NCI-H1048 (cell line): ENCODE measurements around the gene NEK6.

Experiments
- DNase-seq: peaks from one replicate; lab custom pipeline; 2025; lab: John Stamatoyannopoulos, UW

The NEK6 gene

DNA sequence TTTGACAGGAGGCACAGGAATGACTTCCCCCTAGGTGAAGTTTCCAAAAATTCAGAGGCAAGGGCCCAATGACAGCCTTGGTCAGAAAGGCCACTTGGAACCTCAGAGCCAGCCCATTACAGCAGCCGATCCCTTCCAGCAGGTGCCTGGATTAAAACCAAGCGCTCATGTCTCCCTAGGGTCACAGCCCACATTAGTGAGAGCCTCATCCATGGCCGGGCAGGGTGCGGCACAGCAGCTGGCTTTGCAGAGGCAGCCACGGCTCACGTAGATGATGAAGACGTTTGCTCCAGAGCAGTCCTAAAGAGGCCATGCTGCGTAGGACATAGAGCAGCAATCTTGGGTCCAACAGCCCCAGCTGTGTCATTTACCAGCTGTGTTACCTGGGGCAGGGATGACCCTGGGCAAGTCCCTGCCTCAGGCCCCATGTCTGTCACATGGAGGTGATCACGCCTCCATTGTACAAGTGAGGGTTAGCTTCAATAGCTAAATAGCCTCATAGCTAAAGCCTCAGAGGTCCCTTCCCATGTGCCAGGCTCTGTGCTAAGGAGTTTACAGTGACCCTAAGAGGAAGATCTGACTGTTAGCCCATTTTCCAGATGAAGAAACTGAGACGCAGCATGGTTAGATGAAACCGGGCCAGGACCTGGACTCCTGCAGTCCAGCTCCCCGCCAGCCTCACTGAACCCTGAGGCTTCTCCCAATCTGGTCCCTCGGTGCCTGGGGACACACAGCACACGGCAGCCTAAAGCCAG lies 39.2 kb downstream of the NEK6 start:
- no peak for DNase-seq

DNA sequence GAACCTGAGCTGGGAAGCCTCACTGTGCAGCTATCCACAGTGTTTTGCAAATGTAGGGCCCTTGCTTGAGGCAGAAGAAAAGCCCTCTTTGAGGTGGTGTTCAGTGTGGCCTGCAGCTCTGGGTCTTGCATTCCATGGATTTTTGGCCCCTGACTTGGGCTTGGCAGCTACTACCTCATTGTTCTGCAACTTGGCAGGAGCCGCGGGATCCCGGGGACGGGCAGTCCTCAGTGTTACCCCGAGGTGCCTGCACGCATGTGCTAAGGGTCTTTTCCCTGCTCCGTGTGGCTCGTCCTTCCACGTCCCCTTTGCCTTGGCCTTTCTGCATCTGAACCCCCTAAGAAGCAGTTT lies 39.8 kb downstream of the NEK6 start:
- DNase-seq = no peak

DNA sequence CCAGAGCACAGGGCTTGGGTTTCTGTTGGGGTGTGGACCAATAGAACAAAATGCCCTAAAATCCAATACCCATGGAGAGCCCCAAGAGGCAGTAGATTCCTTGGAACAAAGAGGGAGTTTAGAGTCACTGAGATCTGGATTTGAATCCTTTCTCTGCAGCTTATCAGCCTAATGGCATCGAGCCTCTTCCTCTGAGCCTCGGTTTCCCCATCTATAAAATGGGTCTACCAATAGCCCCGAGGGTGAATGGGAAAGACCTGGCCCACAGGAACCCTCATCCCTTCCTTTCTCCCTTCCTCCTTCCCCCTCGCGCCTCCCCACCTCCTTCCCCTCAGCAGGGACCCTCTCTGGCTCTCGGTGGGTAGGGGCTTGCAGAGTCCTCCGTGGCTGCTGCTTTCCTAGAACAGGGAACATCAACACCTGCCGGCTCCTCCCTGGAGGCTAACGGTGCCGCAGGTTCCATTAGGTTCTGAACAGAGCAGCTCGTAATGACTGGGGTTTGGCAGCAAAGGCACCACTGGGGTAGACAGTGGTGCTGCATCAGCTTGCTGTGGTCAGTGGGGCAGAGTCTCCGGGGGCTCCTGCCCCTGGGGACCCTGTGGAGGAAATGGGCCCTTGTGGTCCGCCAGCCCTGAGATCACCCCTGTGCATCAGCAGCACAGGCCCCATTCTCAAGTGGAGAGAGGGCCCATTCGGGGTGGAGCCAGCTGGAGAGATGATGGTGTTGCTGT lies 40.3 kb downstream of the NEK6 start:
- no peak for DNase-seq

DNA sequence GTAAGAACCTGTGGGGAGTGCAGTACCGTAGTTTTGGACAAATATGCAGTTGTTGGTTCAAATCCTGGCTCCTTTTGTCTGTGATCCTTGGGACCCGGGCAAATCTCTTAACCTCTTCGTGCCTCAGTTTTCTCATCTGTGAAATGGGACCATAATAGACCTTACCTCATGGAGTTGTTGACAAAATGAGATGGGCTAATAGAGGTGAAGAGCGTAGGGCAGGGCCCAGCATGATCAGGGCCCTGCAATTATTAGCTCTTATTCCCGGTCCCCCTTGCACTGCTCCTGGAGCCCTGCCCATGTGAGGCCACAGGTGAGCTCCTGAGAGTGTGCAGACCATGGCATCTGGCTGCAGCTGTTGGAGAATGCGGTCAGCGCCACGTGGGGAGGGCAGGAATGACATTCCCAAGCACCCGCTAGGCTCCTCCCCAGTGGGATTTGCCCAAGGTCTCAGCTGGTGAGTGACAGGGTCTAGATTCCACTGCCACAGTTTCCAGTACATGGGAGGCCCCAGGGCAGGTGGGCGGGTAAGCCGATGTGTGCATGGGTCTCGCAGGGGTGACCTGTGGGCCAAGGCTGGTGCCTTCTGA lies 41.0 kb downstream of the NEK6 start:
- DNase-seq = no peak

DNA sequence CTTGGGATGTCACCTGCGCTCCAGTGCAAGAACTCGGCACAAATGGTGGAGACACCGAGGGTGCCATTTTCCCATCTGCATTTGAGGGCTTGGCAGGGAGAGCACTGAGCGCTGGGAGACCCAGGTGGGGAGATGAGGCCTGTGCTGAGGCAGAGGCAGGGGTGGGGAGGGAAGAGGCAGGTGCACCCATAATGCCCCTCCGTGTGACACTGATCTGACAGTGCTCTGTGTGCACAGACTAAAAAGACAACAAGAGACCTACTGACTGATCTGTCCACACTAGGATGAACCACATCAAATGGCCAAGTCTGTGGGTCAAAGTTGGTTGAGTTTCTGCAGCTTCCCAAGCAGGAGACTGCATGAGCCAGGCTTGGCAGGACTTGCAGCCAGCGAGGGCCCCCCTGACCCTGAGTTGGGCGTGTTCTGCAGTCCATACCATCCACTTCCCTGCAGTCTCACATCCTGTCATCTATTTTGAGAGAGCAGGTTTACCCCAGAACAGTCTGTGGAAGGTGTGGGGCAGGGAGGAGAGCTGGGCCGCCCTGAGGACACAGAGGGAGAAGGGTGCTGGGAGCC lies 41.9 kb downstream of the NEK6 start:
- no peak for DNase-seq

DNA sequence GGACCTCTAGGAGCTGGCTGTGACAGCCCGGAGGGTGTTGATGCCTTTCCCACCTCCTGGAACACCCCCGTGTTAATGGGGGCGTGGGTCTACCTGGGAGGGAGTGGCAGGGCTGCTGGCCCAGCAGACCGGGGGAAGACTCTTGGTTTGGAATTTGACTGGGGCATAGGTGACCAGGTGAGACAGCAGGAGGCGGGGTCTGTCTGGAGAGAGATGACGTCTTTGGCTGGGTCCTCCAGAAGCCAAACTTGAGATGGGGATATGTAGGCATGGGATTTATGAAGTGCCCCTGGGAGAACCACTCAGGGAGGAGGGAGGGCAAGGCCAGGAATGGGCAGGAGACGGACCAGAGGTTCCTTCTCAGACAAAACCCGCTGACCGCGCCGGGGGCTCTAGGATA lies 42.6 kb downstream of the NEK6 start:
- no peak for DNase-seq

DNA sequence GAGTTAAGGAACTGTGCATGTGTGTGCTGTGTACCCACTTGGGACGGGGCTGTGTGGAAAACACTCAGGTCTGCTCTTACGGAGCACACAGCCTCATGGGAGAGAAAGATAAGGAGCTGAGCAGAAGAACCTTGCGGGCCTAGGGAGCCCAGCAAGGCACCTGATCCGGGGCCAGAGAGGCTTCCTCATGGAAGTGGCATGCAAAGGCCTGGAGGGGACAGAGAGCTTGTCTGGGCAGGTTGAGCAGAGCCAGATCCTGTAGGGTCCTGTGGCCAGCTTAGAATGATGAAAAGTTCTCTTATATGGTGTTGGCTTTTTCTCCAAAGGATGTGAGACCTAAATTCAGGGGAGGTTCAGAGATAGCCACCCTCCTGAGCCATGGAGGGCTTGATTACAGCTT lies 45.2 kb downstream of the NEK6 start:
- DNase-seq = no peak

DNA sequence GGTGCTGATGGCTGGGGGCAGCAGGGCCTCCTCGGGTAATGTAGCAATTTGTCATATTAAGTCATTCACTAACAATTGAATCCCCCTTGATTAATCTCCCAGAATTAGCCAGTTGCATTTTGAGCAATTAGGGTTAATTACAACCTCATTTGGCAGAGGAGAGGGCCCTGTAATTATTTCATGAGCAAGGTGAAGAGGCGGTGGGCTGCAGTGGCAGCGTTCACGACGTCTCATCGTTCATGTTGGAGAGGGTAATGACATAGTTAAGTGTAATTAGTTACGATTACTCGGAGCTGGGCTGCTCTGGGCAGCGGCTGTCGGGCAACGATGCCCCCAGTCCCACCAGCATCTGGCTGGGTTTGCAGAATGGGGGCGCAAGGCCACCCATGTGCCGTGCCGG lies 46.0 kb downstream of the NEK6 start:
- DNase-seq = no peak

DNA sequence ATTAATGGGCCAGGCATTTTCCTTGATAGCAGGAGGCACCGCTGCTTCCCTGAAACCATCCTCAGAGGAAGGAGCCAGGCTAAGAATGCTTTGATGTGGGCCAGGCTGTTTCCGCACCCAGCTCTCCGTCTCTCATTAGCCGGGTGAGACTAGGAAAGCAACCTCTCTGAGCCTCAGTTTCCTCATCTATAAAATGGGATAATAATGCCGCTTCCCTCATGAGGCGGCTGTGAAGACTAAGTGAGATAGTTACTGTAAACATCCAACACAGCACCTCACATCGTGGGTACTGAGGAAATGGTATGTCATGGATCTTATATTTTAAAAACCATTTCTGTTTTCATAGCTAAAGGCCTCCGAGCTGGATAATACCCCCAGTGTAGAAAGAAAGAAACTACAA lies 46.5 kb downstream of the NEK6 start:
- DNase-seq = no peak

DNA sequence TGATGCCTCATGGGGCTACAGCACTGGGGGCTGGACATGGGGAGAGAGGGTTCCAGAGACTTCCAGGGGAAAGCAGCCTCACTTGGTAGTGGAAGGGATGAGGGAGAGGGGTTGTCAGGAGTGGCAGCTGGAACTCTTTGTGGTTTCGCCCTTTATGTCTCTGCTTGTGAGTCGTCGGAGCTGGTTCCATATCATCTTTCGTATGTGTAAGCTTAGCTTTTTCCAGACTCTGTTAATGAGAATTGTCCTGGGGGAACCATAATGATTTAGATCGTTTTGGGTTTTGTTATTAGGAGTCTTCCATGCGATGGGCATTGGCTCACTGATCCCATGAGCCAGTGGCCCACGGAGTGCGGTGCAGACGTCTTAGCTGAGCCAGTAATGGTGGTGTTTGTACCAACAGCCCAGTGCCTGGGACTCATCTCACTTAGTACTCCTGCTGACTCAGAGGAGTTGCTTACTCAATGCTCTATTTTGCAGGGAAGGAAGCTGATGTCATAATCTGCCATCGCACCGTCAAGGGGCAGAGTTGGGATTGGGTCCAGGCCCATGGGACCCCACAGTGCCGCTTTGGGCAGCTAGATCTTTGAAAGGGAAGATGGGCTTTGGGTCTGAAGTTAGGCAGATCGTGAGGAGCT lies 48.5 kb downstream of the NEK6 start:
- DNase-seq = no peak

DNA sequence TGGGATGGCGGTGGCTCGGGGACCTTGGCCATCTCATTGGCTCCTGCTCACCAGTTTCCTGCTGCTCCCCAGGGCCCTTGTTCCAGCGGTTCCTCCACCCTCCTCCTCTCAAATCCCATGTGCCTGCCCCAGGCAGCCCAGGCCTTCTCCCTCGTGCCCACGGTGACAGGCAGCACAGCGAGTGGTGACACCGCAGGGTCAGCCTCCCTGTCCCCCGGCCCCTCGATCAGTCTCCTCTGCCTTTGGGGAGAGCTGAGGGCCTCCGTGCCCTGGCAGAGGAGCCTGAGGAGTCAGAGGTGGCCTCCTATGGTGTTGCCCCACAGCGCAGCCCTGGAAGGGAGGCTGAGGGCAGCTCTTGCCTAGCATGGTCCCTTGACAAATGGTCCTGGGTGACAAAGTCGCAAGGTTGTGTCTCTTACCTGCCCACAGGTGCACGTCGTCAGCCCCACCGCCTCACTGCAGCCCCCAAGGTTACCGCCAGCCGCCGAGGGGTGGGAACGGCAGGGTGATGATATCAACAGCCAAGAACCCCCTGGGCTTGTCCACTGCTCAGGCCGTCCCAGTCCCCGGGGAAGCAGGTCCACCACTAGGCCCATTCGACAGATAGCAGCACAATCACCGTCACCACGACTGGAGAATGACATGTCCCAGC lies 49.8 kb downstream of the NEK6 start:
- no peak for DNase-seq

DNA sequence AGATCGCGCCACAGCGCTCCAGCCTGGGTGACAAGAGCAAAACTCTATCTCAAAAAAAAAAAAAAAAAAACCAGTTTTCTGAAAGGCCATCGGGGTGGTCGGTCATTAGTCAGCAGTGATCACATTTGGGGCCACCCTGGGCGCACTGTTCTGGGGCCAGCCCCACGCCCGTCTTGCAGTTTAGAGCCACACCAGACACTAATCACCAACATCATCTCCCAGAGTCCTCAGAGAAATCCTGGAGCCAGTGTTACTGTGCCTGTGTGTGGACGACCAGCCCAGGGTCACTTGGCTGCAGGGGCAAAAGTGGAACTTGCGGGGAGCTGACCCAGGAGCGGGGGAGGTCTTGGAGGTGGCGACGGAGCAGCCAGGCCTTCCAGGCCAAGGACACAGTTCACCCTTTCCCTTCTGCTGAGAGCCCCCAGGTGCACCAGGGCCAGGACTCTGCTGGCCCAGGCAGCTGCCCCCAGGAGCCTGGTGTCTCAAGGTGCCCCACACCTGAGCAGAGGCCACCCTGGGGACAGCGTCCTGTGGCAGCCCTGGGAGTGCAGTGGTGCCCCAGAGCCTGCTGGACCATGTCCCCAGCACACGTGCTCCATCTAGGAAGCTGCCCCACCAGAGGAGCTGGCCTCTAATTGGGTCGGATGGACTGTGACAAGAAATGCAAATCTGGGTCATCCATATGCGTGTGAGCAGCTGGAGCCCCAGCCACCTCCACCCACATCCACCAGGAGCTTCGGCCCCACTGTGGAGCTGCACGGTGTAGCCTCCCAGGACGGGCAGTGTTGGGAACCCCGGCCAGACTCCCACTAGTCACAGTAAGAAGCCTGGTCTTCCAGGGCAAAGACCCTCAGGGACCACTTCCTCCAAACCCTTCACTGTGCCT lies 51.1 kb downstream of the NEK6 start:
- no peak for DNase-seq

DNA sequence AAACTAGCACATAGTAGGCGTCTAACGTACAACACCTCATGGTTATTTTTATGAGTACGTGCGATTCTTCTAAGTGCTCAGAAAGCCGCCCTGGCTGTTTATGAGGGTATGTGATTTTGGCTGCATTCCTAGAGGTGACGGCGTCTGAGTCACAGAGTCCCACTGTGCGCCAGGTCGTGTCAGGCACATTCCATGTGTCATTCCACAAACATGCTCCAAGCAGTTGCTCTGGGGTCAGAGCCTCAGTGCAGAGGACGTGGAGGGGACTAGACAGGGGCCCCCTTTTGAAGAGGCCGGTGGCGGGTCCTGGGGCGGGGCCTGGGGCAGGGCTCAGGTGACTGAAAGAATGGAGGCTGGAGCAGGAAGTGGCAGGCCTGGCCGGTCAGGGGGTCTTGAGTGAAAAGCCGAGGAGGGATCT lies 51.9 kb downstream of the NEK6 start:
- no peak for DNase-seq

DNA sequence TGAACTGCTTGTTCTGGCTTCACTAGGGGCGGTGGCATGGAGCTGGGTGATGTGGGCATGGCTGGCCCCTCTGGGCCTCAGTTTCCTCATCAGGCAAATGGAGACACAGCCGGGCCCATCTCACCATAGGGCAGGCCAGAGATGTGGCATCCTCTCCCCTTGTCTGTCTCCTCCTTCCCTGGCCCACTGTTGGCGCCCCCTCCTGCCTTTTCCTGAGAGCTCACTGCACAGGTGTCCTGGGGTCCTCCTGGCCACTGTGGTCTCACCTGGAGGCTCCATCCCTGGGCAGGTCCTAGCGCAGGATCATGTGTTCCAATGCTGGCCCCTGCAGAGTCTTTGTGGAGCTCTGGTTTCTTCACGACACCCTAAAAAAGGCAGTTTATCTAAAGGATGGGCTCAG lies 53.5 kb downstream of the NEK6 start:
- DNase-seq = no peak

DNA sequence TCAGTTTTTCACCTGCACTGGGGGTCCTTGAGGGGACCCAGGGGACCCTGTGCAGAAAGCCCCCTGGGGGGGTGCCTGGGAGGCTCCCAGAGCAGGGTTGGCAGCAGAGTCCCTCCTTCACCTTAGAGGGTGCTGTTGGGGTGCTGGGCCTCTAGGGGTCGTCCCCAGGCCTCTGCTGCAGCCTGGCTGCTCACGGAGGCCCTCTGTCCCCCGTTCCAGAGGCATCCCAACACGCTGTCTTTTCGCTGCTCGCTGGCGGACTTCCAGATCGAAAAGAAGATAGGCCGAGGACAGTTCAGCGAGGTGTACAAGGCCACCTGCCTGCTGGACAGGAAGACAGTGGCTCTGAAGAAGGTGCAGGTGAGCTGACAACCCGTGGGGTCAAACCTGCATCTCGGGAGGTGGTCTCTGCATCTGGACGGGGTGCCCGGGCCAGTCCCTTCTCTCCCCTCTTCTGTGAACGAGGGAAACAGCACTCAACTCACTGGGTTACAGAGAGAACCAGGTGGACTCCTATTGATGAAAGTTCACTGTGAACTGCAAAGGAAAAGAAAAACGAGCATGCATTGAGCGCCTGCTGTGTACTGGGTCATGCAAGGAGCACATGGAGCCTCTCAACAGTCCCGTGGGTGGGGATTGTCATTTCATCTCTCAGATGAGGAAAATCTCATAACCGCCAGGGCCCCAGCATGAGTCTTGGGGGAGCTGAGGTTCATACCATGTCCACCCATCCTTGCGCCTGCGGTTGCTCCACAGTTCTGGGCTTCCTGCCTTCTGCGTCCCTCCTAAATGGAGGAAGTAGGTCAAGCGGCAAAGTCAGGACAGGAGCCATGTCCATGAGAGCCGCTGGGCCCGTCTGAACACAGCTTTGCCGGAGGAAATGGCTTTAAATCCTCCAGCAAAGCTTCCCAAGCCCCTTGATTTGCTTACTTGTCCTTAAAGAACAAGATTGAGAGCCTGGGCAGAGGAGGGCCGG lies 54.8 kb downstream of the NEK6 start:
- no peak for DNase-seq

DNA sequence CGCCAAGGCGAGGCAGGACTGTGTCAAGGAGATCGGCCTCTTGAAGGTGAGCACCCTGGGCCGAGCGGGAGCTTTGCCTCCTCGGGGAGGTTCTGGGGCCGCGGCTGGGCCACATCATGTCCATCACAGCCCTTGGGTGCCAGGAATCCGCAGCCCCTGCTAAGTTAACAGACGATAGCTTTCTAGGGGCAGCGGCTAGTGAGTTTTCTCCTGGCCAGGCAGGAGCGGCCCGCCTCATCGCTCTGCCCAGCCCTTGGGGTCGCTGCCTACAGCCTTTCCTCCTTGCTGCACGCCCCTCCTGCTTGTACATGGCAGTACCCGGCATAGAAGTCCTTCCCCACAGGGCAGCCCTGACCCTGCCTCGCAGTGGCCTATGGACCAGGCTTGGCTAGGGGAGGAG lies 56.2 kb downstream of the NEK6 start:
- no peak for DNase-seq

DNA sequence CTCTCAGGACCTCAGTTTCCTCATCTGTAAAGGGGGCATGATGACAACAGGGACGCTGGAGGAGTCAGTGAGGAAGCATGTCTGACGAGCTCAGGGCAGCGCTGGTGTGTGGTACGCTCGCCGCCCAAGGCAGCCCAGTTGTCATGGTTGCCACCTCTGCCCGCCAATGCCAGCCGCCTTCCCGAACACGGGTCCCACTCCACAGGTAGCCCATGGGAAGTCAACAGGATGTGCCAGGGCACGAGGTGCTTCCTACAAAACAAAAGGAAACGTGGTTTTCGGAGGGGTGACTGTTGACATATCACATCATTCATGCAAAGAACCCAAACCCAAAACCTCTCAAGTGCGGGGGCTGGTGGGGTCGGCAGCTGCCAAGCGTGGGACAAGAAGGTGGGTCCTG lies 58.1 kb downstream of the NEK6 start:
- no peak for DNase-seq

DNA sequence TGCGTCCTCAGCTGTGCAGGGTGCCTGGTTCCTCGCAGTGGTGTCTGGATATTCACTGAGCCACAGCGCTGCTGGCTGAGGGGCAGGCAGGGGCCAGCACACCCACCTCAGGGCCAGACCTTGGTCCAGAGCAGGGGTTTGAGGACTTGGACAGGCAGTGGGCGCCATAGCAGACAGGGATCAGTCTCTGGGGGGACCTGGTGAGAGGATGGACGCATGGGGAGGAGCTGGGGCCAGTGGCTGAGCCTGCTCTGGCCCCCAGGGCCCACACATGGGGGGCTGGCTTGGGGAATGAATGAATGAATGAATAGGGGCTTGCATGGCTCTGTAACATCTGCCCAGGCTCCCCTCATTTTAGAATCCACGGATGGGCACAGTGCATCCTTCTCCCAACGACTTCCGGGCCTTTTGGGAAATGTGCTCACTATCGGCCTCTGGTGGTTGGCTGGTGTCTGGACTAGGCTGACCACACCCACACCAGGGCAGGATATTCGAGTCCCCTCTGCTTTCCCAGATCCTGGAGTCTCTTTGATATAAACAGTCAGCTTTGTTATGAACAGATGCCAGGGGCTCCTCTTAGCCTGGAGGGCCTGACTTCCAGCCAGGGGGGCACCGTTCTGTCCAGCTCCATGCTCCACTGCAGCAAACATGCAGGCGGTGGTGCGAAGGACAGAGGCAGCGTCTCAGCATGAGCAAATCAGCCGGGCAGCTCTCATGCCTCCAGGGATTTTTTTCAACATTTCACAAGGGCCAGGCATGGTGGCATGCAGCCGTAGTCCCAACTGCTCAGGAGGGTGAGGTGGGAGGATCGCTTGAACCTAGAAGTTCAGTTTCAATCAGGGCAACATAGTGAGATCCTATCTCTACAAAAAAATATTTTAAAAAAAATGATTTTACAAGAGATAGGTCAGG lies 62.6 kb downstream of the NEK6 start:
- DNase-seq = no peak

DNA sequence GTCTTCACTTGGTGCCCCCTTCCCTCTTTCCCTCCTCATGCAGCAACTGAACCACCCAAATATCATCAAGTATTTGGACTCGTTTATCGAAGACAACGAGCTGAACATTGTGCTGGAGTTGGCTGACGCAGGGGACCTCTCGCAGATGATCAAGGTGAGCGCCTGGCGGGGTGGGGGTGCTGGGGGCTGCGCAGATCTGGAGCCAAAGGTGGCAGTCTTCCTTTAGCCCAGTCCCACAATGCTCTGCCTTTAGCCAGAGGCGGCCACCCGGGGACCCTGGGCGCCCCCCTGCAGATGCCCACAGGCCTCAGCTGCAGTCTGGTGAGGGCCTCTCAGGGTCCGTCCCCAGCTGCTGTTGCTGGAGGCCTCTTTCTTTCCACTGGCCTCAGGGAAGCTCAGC lies 63.7 kb downstream of the NEK6 start:
- DNase-seq = no peak
